Activated CD8-positive, alpha-beta memory T cell treated with anti-CD3 and anti-CD28 coated beads, Interleukin-2, amount 50 U/mL, for 4 hours (primary cell): Measurements from ENCODE around the gene SELENBP1.
"Not testable (repeated sequence)": the region's sequence is repeated elsewhere in the genome, so short reads cannot be mapped to it uniquely, and the experiment has no call there.

Experiments
- DNase-seq: peaks from one replicate; pipeline ENCODE4 v3.0.0-alpha.2; 2020

The SELENBP1 gene

DNA sequence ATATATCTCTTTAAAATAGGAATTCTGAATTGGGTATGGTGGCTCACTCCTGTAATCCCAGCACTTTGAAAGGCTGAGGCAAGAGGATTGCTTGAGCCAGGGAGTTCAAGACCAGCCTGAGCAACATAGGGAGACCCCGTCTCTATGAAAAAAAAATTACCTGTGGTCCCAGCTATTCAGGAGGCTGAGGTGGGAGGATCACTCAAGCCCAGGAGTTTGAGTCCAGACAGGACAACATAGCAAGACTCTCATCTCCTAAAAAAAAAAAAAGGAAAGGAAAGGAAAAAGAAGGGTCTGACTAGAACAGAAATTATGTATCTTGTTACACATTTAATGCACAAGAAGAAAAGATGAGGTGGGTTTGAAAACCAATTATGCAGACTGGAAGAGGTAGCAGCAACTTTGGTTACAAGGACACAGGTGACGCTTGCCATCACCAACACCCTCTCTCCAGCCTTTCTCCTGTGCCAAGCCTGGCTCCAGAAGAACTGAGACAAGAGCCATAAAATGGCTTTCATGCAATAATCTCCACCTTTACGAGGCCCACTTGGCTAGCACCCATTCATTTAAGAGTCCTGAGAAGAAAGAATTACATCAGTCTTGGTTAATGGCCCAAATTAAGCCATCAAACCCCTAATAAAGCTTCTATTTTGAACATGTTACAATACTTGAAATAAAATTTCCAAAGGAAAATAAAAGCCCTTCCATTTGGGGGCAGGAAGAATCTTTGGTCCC lies 4.8 kb upstream of the SELENBP1 start:
- DNase-seq = no peak

DNA sequence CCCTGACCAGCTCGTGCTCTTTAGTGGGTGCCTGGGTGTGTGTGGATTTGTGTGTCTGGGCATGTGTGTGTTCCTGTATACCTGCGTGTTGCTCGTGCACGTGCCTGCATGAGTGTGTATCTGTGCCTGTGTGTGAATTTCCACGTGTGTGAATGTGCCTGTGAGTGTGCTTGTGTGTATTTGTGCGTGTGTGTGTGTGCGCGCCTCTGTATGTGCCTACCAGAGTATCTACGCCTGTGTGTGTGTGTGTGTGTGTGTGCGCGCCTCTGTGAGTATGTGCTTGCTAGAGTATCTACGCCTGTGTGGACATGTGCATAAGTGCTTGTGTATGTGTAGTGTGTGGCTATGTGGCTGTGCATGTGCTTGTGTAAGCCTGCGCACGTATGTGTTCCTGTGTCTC lies 691 bp upstream of the SELENBP1 start:
- no peak for DNase-seq

DNA sequence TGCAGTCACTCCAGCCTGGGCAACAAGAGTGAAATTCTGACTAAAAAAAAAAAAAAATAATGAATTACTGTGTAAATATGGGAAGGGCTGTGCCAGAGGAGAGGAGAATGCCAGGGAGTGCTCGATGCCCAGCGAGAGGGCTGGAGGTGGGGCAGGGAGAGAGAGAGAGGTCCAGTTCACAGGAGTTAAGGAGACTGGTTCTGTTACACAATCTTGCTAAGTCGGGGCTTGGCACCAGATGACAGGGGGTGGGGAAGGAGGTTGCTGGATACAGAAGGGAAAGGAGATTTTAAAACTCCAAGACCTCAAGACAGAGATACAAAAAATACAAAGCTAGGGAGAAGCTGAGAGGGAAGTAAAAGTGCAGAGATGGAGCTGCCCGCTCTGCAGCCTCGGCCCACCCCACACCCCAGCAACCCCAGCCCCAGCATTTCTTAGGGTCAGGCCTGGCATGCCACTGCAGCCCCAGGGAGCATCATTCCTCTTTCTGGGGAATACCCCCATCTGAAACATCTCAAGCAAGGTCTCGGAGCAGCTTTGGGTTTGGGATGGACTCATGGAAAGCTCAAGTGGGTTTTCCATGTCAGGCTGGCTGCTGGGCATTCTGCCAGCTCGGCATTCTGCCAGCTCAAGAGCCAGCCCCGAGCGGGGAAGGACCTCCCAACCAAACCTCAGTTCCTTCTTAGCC lies 991 bp downstream of the SELENBP1 start:
- DNase-seq = no peak

DNA sequence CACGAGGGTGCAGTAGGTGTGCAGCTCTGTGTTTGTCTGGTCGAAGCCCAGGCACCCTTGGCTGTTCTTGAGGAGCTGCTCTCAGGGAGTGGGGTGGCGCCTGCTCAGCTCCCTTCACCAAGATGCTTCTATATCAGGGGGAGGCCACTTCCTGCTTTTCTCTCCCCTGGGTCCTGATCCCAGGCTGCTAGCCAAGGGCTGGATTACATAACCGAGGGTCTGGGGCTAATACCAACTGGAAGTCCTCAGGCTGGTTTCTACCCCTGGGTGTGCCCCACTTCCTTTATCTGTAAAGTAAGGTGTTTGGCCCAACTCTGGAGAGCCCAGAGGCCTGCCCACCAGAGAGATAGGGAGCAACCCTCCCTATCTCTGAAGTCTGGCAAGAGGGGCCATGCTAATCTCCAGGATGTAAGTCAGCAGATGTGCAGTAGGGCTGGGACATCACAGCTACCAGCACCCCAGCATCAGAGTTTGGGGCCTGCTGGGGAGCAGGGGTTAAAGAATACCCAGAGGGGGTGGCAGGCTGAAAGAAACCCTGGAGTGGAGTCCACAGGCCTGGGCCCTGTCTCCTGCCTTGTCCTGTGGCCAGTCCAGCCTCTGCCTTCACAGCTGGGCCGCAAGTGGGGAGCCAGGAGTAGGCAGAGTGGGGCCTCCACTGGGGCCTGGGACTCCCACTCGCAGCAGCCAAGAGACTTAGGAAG lies 2.1 kb downstream of the SELENBP1 start:
- DNase-seq = no peak

DNA sequence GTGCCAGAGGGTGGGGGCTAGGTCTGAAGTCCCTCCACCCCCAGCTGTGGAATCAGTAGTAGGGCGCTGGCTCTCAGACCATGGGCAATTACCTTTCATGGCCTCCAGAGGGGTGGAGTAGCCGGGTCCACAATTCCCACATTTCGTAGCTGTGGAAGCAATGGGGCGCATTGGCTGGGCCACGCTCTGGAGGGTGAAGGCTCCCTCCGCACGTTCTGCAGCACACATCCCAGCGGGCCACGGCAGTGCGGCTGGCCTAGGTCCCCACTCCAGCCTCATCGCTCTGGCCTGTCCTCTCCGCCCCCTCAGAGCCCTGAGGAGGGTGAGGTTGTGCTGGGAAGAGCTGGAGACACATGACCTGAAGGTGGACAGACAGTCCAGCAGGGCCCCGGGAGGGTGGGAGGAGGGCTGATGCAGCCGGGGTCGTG lies 2.9 kb downstream of the SELENBP1 start:
- no peak for DNase-seq

DNA sequence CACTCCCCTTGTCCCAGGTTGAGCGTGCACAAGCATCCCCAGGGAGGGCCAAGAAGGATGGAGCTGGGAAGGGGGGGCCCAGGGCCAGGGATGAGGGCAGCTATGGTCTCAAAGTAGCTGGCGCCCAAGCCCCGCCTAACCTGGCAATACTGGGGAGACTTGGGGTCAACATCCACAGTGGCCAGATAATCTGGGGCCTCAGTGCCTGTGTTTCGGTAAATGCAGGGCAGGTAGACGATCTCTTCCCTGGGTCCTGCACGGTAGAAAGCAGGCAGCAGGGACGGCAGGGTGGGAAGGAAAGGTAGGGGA lies 3.2 kb downstream of the SELENBP1 start:
- no peak for DNase-seq

DNA sequence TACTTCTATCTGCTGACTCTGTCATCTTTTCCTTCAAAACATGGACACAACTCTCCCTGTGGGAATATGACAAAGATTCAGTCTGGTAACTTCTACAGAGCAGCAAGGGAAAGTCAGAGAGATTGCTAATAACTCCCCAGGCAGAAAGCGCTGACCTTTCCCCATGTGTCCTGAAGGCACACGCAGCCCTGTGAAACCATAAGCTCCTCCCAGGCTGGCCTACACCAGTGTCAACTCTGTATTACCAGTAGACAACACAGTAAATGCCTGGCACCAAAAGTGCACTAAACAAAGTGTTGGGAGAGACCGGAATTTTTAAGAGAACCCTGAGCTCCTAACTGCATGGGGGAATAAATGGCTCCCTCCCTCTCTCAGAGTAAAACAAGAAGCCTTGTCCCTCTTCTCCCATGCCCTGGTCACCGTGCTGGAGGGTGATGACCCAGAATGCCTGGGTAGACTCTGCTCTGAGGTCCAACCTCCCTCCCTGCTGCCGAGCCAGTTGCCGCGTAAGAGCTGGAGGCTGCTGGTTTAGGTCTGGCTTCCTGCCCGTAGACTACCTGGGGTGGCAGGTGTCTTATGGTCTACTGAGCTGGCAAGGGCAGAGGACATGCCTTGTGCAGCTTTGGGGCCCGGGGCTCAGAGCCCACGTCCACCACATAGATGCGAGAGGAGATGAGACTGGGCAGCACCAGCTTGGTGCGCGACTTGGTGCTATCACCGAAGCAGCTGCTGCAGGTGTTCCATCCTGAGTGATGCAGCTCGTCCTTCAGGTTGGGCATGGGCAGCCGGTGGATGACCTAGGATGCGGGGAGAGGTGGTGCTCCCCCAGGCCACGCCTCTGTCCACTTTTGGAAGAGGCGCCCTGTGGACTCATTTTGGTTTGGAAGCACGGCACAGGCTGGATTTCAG lies 3.9 kb downstream of the SELENBP1 start:
- DNase-seq = no peak

DNA sequence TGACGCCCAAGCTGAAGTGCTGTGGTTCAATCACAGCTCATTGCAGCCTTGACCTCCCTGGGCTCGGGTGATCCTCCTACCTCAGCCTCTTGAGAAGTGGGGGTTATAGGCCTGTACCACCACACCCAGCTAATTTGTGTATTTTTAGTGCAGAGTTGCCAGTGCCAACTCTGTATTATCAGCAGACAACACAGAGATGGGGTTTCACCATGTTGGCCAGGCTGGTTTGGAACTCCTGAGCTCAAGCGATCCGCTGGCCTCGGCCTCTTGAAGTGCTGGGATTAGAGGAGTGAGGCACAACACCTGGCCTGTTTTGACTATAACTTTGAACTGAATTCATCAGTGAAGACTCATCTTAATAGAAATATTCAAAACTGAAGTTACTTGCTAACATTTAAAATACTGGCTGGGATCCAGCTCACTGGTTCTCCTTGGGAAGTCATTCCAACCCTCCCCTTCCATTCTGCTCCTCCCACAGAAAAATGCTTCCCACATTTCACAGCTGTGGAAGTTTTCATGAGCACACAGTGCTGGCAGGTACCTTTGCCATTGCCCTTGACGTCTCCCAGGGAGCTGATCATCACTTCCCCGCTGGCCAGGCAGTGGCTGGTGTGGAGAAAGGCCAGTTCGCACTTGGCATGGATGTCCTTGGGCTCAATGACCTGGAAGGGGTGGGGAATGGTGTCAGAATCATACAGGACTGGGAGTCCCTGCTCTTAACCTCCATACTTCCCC lies 4.7 kb downstream of the SELENBP1 start:
- no peak for DNase-seq

DNA sequence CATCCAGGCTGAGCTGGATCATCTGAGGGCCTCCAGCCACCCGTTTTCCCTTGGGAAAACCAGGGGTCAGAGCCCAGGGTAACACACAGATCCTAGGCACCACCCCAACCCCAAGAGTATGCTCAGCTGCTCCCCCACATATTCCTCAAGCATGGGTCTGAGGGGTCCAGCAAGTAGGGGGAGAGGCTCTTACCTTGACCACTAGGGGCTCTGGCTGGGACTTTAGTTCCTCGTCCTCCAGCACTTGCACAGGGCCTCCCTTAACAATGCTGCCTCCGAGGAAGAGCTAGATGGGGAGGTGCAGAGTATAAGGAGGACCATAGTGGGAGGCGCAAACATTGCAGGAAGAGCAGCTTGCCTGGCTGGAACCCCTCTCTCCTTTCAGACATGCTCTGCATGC lies 7.5 kb downstream of the SELENBP1 start:
- DNase-seq = no peak

DNA sequence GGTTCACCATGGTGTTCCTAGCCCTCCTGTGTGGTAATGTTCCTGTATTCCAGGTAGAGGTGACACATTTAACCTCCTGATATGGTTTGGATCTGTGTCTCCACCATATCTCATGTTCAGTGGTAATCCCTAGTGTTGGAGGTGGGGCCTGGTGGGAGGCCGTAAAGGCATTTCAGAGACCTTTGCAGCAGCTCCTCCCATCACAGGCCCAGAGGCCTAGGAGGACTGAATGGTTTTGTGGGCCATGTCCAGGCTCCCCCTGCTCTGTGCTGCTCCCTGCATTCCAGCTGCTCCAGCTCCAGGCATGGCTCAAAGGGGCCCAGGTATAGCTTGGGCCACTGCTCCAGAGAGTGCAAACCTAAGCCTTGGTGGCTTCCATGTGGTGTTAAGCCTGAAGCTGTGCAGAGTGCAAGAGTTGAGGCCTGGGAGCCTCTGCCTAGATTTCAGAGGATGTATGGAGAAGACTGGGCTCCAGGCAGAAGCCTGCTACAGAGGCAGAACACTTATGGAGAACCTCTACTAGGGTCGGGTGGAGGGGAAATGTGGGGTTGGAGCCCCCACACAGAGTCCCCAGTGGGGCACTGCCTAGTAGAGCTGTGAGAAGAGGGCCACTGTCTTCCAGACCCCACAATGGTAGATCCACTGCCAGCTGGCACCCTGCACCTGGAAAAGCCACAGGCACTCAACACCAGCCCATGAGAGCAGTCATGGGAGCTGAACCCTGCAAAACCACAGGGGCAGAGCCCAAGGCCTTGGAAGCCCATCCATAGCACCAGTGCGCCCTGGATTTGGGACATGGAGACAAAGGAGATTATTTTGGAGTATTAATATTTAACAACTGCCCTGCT lies 10.0 kb downstream of the SELENBP1 start:
- DNase-seq = no peak

DNA sequence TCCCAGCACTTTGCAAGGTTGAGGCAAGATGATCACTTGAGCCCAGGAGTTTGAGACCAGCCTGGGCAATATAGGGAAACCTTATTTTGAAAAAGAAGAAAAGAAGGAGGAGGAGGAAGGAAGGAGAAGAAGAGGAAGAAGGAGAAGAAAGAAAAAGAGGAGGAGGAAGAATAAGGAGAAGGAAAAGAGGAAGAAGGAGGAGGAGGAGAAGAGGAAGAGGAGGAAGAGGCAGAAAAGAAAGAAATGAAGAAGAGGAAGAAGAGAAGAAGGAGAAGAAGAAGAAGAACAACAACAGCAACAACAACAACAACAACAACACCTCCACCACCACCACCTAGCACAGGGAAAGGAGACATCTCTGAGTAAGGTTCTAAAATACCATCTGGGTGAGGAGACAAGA lies 10.6 kb downstream of the SELENBP1 start:
- DNase-seq = no peak

DNA sequence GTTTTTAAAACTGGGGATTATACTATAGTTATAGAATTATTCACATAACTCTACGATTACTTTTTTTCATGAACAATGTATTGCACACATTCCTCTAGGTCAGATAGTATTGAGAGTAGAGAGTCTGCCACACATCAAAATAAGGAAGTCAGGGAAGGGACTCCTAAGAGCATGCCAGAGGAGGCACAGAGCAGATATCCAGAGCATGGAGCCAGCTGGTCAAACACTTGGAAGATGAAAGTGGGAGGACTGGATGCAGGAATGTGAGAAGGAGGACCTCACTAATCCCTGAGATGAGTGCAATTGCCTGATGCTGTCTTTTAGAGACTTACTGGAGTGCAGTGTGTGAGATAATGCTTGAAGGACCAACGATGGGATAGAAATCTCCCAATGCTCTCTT lies 15.8 kb downstream of the SELENBP1 start:
- no peak for DNase-seq

DNA sequence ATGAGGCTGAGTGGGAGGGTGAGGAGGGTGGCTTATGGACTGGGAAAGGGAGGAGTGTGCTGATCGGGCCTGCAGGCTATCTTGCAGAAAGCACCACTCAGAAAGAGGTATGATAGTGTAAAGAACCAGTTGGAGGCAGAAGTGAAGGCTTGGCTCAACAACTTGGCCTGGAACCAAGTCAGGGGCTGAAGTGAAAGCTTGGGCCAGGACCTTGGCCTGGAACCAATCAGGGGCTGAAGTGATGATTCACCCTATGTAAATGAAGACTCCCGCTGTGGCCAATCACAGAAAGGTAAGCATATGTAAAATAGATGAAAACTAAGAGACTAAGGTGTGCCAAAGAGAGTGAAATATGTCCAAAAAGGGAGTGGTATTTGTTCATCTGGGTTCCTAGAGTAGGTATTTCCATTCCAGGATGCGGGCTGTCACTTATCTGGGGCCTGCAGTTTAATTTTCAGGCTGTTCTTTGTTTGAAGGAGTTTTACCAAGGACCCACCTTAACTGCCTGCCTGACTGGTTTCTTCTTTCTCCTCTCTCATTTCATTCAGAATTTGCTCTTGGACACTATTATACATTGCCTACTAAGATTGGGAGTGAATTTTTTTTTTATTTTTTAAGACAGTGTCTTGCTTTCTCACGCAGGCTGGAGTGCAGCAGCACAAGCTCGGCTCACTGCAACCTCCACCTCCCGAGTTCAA lies 20.3 kb downstream of the SELENBP1 start:
- DNase-seq = no peak

DNA sequence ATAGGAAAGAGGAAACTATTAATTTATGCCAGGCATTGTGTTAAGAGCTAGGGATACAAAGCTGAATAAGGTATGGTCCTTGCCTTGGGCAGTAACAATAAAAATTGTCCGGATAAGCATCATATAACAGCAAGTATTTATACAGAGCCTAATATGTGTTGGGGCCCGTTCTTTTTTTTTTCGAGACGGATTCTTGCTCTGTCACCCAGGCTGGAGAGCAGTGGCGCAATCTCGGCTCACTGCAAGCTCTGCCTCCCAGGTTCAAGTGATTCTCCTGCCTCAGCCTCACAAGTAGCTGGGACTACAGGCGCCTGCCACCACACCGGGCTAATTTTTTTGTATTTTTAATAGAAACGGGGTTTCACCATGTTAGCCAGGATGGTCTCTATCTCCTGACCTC lies 22.2 kb downstream of the SELENBP1 start:
- DNase-seq = not testable (repeated sequence)

DNA sequence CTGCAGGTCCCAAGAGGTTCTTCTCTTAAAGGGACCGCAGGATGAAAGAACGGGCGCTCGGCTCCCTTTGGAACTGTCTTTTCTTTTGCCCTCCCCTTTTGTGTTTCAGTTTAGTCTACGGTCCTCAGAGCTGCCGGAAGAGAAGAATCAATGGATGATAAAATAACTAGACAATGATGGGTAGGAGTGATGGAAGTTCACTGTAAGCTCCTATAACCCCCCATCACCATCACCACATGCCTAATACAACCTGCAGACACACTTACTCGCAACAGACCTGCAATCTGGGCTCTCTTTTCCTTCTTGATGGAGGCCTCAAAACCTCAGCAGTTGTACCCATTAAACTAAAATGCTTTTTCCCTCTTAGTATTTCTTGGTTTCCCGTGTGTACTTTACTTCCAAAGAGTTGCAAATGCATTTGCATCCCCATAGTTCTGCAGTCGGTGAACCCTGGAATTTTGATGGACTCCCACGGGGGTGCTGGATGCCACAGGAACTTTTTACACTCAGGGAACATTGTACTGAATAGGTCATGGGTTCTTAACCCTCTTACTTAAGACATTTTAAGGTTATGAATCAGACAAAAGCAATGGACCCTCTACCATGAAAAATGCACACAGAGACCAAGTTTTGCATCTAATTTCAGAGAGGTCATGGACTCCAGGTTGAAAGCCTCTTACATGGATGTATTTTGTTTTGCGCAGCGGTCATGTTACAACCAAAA lies 24.8 kb downstream of the SELENBP1 start:
- DNase-seq = no peak

DNA sequence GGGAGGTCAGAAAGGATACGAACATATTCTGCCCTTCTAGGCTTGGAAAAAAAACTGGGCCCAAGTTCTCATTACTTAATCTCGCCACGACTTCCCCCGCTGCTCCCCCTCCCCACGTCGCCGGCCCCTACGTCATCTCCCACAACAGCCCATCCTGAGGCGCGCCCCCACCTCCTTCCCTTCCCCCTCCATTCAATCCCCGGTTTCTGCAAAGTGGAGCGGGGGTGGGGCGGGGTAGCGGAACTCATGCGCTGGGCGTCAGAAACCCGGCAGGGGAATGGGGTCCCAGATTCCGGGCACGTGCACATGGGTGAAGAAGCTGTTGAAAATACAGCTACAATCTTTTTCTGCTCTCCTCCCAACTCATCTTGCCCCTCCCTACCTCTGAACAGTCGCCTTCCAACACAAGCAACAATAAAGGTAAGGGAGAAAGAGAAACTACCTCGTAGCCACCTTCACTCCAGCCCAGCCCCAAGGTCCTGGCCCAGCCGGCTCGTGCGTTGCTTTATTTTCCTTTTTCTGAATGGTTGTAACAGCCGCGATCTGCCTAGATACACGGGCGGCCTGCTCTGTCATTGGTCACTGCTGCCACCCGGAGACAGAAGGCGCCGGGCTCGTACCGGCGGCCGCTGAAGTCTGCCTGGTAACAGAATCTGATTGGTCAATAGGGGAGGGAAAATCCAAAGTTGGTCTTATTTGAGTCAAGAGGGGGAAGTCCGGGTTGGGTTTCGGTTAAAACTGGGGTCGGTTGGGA lies 25.6 kb downstream of the SELENBP1 start, which contains the start of gene RFX5:
TSS of gene RFX5 (minus strand) at position 484 of the 754 bp plus-strand sequence. CDS start 932 bp downstream, outside the sequence.
- DNase-seq = peak; percentile 89

DNA sequence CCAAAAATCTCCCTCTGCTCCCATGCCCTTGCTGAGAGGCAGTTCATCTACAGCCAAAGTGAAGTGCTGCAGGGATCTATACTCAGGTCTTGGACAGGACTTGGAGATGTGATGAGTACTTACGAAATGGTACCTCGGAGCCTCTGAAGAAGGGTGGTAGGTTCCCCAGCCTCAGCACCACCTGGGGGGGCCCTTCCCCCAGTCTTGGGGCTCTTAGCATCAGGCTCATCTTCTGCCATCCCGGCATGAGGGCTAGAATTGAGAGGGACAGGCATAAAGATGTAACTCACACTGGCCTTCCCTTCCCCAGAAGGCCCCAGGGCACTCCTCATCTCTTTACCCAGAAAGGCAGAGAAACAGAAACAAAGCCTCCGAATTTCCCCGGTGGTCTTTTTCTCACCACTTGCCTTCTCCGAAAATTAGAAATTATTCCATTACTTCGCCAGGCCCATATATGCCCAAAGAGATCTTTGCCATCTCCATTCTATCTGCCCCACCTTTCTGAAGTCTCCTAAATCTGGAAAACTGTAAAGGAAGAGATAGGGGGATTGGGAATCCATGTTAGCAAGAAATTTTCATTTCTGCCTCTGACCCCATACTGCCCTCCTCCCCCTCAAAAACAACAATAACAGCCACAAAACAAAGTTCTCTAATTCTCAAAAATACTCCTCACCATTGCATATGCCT lies 26.3 kb downstream of the SELENBP1 start:
- no peak for DNase-seq

DNA sequence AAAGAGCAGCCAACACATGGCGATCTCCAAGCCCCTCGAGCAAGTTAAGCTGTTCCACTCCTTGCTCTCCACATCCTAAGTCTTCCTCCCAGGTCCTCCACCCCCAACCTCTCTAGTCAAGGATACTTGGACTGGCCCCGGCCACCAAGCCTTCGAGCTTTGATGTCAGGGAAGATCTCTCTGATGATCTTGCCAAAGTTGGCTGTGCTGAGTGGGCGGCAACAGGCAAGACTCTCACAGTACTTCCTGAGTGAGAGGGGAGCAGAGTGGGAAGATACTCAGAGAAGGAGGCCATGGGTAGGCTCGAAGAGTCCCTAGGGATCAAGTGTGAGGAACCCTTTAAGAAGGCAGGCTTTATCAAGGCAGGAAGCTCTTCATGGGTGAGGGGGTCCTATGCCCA lies 28.2 kb downstream of the SELENBP1 start:
- DNase-seq = no peak

DNA sequence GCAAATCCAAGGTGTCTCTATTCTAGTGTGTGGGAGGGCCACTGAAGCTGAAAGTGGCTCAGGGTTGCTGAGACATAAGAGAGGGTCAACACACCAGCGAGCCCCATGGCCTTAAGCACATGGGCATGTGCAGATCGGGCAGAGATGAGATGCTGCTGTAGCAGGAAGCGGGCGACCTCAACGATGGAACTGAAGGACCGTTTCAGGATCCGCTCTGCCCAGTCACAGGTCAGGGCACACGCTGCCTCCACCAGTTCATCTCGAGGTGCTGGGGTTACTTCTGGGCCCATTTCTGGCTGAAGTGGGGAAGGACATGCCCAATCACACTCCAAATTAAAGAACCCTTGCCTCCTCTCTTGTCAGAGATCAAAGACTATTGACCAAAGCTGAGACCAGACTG lies 28.9 kb downstream of the SELENBP1 start:
- DNase-seq = no peak
